Hepatic stellate cell (primary cell): Measurements from ENCODE around the gene NRIP2.

Experiments used
- DNase-seq: peaks from one replicate; pipeline ENCODE4 v3.0.0; 2011; ENCODE audit warnings: low spot score

The NRIP2 gene

GRCh38 chr12:2804393-2805142 is 30.3 kb downstream of the NRIP2 start:
- peak; percentile 82 for DNase-seq

- DNase-seq: no peak
These were observed 31.0 kb downstream of the NRIP2 start for GRCh38 chr12:2803635-2804392.

DNA sequence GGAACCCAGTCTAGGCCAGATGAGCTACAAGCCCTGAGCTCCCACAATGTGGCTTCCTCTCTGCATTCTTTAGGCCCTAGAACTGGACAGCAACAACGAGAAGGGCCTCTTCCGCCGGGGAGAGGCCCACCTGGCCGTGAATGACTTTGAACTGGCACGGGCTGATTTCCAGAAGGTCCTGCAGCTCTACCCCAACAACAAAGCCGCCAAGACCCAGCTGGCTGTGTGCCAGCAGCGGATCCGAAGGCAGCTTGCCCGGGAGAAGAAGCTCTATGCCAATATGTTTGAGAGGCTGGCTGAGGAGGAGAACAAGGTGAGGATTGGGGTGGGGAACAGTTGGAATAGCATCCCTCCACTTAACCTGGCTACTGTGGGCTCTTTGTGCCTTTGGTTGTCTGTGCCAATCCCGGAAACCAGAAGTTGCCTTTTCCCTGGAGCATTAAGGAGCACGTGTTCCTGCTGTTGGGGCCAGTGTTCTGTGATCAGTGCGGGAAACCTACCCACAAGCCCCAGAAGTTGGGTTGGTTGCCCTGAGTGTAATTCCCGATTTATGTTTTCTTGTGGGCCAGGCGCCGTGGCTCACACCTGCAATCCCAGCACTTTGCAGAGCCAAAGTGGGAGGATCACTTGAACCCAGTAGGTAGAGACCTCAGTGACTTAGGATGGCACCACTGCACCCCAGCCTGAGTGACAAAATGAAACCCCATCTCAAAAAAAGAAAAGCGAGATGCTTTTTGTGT is 33.6 kb downstream of the NRIP2 start:
- DNase-seq: no peak

GRCh38 chr12:2800046-2800570 is 34.7 kb downstream of the NRIP2 start:
- DNase-seq: no peak

- peak; percentile 29 for DNase-seq
These were observed 37.0 kb downstream of the NRIP2 start for GRCh38 chr12:2797721-2798418.

DNA sequence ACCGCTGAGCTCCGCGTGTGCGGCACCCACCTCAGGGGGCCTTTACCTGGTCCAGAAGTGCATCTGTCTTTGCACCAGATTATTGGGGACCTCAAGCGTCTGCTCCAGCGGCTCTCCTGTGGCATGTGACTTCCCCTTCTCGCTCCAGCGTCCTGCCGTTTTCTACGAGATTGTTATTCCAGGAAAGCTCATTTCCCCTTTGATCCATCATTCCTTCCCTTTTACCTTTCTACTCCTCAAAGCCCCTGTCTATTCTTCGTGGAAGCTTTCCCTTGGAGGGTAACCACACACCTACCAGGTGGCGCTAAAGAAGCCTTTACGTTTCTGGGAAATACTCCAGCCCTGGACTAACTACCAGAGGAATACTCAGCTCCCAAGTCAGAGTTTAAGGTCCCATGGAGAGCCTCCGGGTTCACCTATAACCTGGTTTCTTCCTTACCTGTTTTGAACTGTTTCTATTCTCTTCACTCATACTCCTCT is 38.6 kb downstream of the NRIP2 start:
- peak; percentile 22 for DNase-seq

GRCh38 chr12:2795291-2796186 is 39.3 kb downstream of the NRIP2 start:
- peak; percentile 88 for DNase-seq

DNA sequence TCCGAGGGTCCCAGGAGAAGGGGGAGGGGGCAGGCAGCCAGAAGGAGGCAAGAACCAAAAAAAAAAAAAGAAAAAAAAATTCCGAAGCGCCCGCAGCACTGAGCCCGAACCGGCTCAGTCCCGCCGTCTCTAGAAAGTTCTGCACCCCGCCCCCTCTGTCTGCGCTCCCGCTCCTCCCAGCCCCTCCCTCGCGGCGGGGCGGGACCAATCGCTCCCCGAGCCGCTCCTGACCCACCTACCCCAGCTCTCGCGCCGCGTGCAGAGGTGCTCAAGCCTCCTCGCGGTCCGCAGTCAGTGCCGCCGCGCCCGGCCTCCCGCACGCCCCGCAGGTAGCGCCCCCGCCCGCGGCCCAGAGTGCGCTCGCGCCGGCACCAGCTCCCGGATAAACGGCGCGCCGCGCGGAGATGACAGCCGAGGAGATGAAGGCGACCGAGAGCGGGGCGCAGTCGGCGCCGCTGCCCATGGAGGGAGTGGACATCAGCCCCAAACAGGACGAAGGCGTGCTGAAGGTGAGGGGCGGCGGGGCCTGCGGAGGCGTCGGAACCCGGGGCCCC is 40.0 kb downstream of the NRIP2 start, which contains the start of gene FKBP4:
TSS of gene FKBP4 (plus strand) at position 235 of the 554 bp plus-strand sequence. CDS start at position 405, 170 bp downstream.
- peak; percentile 92 for DNase-seq

DNA sequence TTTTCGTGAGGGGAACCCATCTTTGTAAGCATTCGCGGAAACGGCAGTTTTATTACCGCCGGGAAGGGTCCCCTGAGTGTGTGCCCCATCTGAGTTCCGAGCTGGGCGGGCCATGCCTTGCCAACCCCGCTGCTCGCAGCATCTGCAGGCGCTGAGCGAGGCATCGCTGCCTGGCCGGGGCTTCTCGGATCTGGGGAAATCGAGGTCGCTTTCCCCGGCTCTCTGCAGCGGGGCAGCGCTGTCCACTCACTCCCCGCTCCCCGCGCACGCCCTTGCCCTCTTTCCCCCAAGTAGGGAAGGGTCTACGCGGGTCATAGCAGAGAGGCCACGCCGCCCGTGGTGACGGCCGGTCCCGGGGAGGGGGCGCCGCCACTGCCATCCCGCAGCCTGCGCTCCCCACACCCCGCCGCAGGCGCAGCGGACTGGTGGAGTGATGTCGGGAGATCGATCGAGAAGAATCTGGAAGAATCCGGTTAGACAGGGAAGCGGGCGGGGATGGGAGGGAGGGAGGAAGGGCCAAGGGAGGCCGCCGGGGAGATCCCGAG is 40.6 kb downstream of the NRIP2 start:
- peak; percentile 75 for DNase-seq

DNA sequence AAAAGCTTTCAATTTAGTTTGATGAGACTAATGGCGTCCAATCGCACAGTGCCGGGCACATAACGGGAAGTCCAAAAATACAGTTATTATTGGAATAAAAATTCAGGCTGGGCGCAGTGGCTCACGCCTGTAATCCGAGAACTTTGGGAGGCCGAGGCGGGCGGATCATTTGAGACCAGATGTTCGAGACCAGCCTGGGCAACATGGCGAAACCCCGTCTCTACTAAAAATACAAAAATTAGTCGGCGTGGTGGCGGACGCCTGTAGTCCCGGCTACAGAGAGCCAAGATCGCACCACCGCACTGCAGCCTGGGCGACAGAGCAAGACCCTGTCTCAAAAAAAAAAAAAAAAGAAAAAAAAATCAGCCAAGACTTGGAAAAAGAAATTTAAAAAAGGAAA is 41.3 kb downstream of the NRIP2 start:
- DNase-seq: no peak

DNA sequence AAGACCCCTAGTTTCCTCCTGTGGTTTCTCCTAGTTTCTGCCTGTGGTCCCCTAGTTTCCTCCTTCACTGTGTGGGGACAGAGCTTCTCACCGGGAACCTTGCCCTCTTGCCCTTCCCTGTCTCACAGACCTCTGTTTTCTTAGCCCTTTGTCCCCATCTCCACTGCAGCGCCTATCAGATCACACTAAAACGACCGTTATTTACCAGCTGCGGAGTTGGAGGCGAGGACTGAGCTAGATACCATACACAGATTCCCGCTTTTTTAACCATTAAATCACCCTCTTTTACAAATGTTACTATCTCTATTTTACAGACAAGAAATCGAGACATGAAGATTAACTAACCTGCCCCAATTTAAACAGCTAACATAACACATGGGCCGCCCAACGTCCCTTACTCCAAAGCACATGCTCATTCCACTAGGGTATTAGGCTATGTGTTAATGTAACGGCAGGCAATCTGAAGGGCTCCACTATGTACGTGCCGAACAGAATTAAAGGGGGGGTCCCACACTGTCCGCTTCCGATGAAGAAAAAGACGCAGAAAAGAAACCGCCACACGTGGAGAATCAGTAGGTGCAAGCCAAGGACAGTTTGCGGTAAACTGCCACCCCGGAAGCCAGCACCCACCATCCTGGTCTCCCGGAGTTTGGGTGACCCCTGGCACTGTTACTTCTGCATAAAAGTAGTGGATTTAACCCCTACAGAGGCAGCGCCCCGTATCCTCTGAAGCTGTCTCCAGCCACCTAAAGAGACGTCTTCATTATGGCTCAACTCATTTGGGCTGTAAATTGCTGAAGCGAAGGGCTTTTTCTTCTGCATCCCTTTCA is 41.9 kb downstream of the NRIP2 start:
- DNase-seq: no peak

GRCh38 chr12:2791089-2791488 is 43.7 kb downstream of the NRIP2 start:
- DNase-seq: no peak

GRCh38 chr12:2785017-2785416 is 49.8 kb downstream of the NRIP2 start:
- DNase-seq: no peak

GRCh38 chr12:2783936-2784600 is 50.8 kb downstream of the NRIP2 start:
- peak; percentile 69 for DNase-seq

DNA sequence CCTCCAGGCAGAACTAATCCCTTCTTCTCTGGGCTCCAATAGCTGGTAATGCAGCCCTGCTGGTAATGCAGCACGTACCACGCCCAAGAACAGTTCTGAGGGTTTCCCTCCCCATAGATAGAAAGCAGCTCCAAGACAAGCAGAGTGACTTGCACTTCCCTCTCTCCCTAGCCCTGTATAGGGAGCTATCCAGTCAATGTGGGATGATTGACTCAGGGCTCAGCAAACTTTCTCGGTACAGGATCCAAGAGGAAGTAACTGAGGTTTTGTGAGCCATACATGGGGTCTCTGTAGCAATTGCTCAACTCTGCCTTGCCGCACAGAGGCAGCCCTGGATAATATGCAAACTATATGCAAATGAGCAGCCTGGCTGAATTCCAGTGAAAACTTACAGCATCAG is 55.6 kb downstream of the NRIP2 start:
- no peak for DNase-seq

DNA sequence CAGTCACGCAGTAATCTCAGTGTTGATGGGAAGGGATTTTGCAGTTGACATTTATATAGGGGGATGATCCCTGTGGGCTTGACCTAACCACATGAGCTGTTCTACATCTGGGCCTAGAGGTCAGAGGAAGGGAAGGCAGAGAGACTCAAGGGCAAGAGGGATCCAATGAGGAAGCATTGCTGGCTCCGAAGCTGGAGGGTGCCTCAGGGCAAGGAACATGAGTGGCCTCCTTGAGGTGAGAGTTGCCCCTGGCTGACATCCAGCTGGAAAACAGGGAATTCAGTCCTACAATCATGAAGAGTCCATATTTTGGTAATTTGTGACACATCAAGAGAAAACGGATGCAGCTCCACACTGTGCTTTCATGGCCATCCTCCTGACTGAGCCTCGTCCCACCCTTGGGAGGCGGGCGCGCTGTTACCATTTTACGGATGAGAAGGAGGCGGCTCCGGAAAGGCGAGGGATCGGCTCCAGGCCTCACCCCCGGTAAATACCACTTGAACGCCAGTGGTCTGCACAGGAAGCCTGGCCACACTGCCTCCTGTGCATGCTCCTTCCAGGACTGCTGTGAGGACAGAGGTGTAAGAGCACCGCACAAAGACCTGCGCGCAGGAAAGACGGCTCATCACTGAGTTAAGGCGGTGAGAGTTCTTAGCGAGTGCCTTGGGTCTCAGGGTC is 58.6 kb downstream of the NRIP2 start:
- no peak for DNase-seq

DNA sequence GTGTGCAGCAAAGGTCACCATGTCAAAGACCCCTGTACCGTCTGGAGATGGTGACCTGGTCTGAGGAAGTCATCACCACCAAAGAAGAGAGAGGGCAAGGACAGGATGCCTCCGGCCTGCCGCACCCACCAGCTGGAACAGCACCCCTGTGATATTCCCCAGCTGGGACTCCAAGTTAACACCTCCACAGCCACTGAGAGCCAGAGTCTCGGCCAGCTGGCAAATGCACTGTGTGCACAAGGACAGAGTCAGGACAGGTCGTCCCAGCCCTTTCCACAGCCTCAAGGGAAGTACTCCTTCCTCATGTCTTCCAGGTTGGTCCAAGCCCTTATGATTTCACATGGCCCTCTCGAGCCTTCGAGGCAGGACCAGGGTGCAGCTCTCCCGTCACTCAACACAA is 59.4 kb downstream of the NRIP2 start:
- no peak for DNase-seq
